Endothelial cell of umbilical vein (primary cell): ENCODE results near the gene ARHGEF12. TPM values are rescaled to one million over a fixed set of nuclear protein-coding genes. Genes with fewer than 3 reads are reported as not detected.

Experiments used
- BruUV-seq: library from RNA; stranded (reverse); fragments of 400-500 nt; replicated peaks from 2 replicates; lab custom pipeline; 2021; lab: Mats Ljungman, UMichigan
- CTCF ChIA-PET: fragments of 300-600, 350-600 bp; sonication (Branson Sonifier 250); formaldehyde crosslinking; loops from one replicate; lab custom pipeline; 2021; ENCODE audit warnings: antibody characterized with exemption, inconsistent platforms; lab: Charles Lee
- POLR2A ChIA-PET: fragments of 300-600, 350-600 bp; sonication (Branson Sonifier 250); formaldehyde crosslinking; loops from one replicate; lab custom pipeline; 2021; ENCODE audit warnings: antibody characterized with exemption, inconsistent platforms; lab: Charles Lee
- DNase-seq: peaks from one replicate; pipeline ENCODE4 v3.0.0-alpha.2; 2011; ENCODE audit warnings: low read depth, low spot score
- FAIRE-seq: peaks from 2 replicates; lab custom pipeline; 2011; peaks lifted over from hg19 to GRCh38; lab: Jason Lieb, UNC
- H2AFZ ChIP-seq: 2 replicates; pipeline ENCODE4 v1.6.0; 2012; ENCODE audit warnings: low read depth, low read length, control low read depth, inconsistent platforms
- H3K27ac ChIP-seq: 2 replicates; pipeline ENCODE4 v1.5.1; 2011; ENCODE audit warnings: low read depth, mild to moderate bottlenecking, control low read depth, low read length, moderate library complexity; ENCODE audit not compliant: insufficient read depth
- H3K27me3 ChIP-seq, 2 experiments: 2 replicates each; pipeline versions ENCODE4 v1.6.0 to v1.6.1; 2011; ENCODE audit warnings: low read length in 2 of 2, mixed read lengths in 1 of 2; ENCODE audit not compliant: control insufficient read depth in 2 of 2, insufficient read depth in 2 of 2
- H3K36me3 ChIP-seq, 2 experiments: 2 replicates in 1 of 2; 3 replicates in 1 of 2; pipeline ENCODE4 v1.5.1; 2011; ENCODE audit warnings: low read length in 2 of 2, mild to moderate bottlenecking in 1 of 2, moderate library complexity in 1 of 2; ENCODE audit not compliant: control insufficient read depth in 2 of 2, insufficient read depth in 2 of 2; ENCODE audit errors: extremely low read depth in 1 of 2
- H3K4me1 ChIP-seq: 3 replicates; pipeline ENCODE4 v1.5.1; 2011; ENCODE audit warnings: mild to moderate bottlenecking, low read length; ENCODE audit not compliant: control insufficient read depth, insufficient read depth; ENCODE audit errors: extremely low read depth
- H3K4me2 ChIP-seq: 2 replicates; pipeline ENCODE4 v1.6.1; 2011; ENCODE audit warnings: low read length, control low read depth, mixed read lengths; ENCODE audit not compliant: insufficient read depth
- H3K4me3 ChIP-seq, 3 experiments: fragments of 200-600 bp in 1 of 3; sonication (generic), shearing (Covaris generic) in 1 of 3; replicated peaks in 1 of 3; 2 replicates each; pipeline ENCODE4 v1.5.1; 2011 to 2016; ENCODE audit warnings: control low read depth in 3 of 3, low read length in 3 of 3, mild to moderate bottlenecking in 2 of 3, inconsistent platforms in 1 of 3, low read depth in 1 of 3, moderate library complexity in 1 of 3; ENCODE audit not compliant: insufficient read depth in 1 of 3
- H3K79me2 ChIP-seq: 2 replicates; pipeline ENCODE4 v1.6.0; 2012; ENCODE audit warnings: low read length, inconsistent platforms; ENCODE audit not compliant: control insufficient read depth, insufficient read depth
- H3K9ac ChIP-seq: replicated peaks from 2 replicates; pipeline ENCODE3; 2011; ENCODE audit warnings: low read length, control low read depth; ENCODE audit not compliant: insufficient read depth; ENCODE audit errors: extremely low read depth
- H3K9me1 ChIP-seq: replicated peaks from 3 replicates; pipeline ENCODE4 v1.6.0; 2011; ENCODE audit warnings: mild to moderate bottlenecking, low read length; ENCODE audit not compliant: control insufficient read depth, insufficient read depth; ENCODE audit errors: extremely low read depth
- H3K9me3 ChIP-seq: replicated peaks from 2 replicates; pipeline ENCODE4 v1.5.1; 2012; ENCODE audit warnings: low read length, inconsistent platforms; ENCODE audit not compliant: control insufficient read depth, insufficient read depth
- H4K20me1 ChIP-seq: replicated peaks from 2 replicates; pipeline ENCODE3; 2011; ENCODE audit warnings: mild to moderate bottlenecking, low read length; ENCODE audit not compliant: control insufficient read depth, insufficient read depth; ENCODE audit errors: extremely low read depth
- EZH2 ChIP-seq: IDR thresholded peaks from 2 replicates; pipeline ENCODE4 v1.6.1; 2012; ENCODE audit warnings: borderline replicate concordance, low read depth, mild to moderate bottlenecking, moderate library complexity, low read length, inconsistent platforms; ENCODE audit not compliant: severe bottlenecking
- FOS ChIP-seq: IDR thresholded peaks from 2 replicates; pipeline ENCODE4 v1.6.1; 2011; ENCODE audit warnings: mild to moderate bottlenecking, low read length, moderate library complexity, borderline replicate concordance; ENCODE audit not compliant: insufficient read depth
- GATA2 ChIP-seq: IDR thresholded peaks from 2 replicates; pipeline ENCODE4 v1.7.0; 2011; ENCODE audit warnings: low read depth, mild to moderate bottlenecking, moderate library complexity, mixed read lengths, low read length; ENCODE audit not compliant: insufficient read length, insufficient read depth
- JUN ChIP-seq: IDR thresholded peaks from 2 replicates; pipeline ENCODE4 v1.6.1; 2011; ENCODE audit warnings: borderline replicate concordance, low read depth; ENCODE audit not compliant: insufficient read length, insufficient read depth
- MYC ChIP-seq: IDR thresholded peaks from one replicate; pipeline ENCODE4 v1.6.1; 2011; ENCODE audit warnings: mild to moderate bottlenecking, low read depth, low read length
- POLR2A ChIP-seq: IDR thresholded peaks from 2 replicates; pipeline ENCODE4 v1.6.1; 2012; ENCODE audit warnings: low read depth, mild to moderate bottlenecking, control low read depth, low read length
- POLR2AphosphoS5 ChIP-seq: IDR thresholded peaks from 2 replicates; pipeline ENCODE4 v1.6.1; 2012; ENCODE audit warnings: low read depth, mild to moderate bottlenecking, control low read depth, low read length, moderate library complexity; ENCODE audit not compliant: insufficient read depth
- dilution Hi-C: fragments of 300-500 bp; cut with MboI; formaldehyde crosslinking; loops from one replicate; pipeline ENCODE4 v1.15.0; 2019; ENCODE audit warnings: low sequenced_read_pairs; ENCODE audit not compliant: extremely low pct_ligation_motif_present
- intact Hi-C: fragments of 100-400 bp; cut with micrococcal nuclease; formaldehyde crosslinking; loops from one replicate; pipeline ENCODE4 v1.10.0; 2022
- polyA plus RNA-seq, 4 experiments: library from polyadenylated mRNA; depleted of rRNA in 3 of 4; stranded (reverse) in 3 of 4; unstranded in 1 of 4; fragments of >200 nt; gene quantifications; 2 replicates each; pipeline versions ENCODE4 v1.2.1 to v1.2.3, GENCODE V29; 2011 to 2012; ENCODE audit warnings: missing spikeins in 1 of 4
- total RNA-seq: library from RNA; stranded (reverse); gene quantifications from 2 replicates; pipeline ENCODE4 v1.2.3, GENCODE V29; 2021
- TF ChIP-seq, protein P1 (sequence below), 2 donors: IDR thresholded peaks; 1 replicate in 1 of 2; 2 replicates in 1 of 2; pipeline ENCODE4 v1.5.1; 2011; ENCODE audit warnings: low read length in 2 of 2, mild to moderate bottlenecking in 2 of 2, moderate library complexity in 2 of 2, control low read depth in 1 of 2, inconsistent platforms in 1 of 2, low read depth in 1 of 2; ENCODE audit not compliant: insufficient read depth in 1 of 2; ENCODE audit errors: extremely low read depth in 1 of 2
- TF ChIP-seq, protein P2 (sequence below): IDR thresholded peaks from 2 replicates; pipeline ENCODE4 v1.6.1; 2011; ENCODE audit not compliant: insufficient read depth, insufficient read length

Gene ARHGEF12
- total and polyA plus RNA-seq, 2 donors (not counting 3 experiments of a cell fraction or from before 2014, with no cell fraction given) = 20.9 to 125 TPM

- no TSS peak for BruUV-seq
Observed at GRCh38 chr11:120329556-120329955, 6.7 kb upstream of the ARHGEF12 start.

More at GRCh38 chr11:120329556-120329955, 6.7 kb upstream of the ARHGEF12 start:
- Histone ChIP-seq H3K4me3 (no peak overlapping the region), H3K27ac (peak overlapping the region; percentile 19), H3K79me2 (peaks cover 12% of the 10 kb centered on the region), H3K9ac (no peak overlapping the region), H4K20me1 (no peaks in the 10 kb centered on the region), H3K4me1 (peaks cover 36% of the 10 kb centered on the region), H3K4me2 (peak overlapping the region; percentile 15), H3K9me3 (no peaks in the 10 kb centered on the region), H3K27me3 (no peaks in the 10 kb centered on the region), H3K36me3 (peaks cover 0 to 13% of the 10 kb centered on the region in 2 experiments), H2AFZ (no peak overlapping the region), H3K9me1 (no peaks in the 10 kb centered on the region)
- dilution Hi-C loops (no loop called here), intact Hi-C loops (no loop called here)
- POLR2A ChIA-PET = no interaction called here
- CTCF ChIA-PET = interaction anchor here (0.9 to 1.6 kb wide), 2 partner anchors 26 to 973 kb away, joined by 3 to 8 read pairs; no protein-coding TSS in a partner anchor
- TF ChIP-seq, protein P1, sequence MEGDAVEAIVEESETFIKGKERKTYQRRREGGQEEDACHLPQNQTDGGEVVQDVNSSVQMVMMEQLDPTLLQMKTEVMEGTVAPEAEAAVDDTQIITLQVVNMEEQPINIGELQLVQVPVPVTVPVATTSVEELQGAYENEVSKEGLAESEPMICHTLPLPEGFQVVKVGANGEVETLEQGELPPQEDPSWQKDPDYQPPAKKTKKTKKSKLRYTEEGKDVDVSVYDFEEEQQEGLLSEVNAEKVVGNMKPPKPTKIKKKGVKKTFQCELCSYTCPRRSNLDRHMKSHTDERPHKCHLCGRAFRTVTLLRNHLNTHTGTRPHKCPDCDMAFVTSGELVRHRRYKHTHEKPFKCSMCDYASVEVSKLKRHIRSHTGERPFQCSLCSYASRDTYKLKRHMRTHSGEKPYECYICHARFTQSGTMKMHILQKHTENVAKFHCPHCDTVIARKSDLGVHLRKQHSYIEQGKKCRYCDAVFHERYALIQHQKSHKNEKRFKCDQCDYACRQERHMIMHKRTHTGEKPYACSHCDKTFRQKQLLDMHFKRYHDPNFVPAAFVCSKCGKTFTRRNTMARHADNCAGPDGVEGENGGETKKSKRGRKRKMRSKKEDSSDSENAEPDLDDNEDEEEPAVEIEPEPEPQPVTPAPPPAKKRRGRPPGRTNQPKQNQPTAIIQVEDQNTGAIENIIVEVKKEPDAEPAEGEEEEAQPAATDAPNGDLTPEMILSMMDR (IDR thresholded peaks at IDR 0.05; ENCODE audit: extremely low read depth in 1 of 2, insufficient read depth in 1 of 2, low read depth in 1 of 2, low read length in 2 of 2) = no peak
- TF ChIP-seq POLR2A = no peak
- TF ChIP-seq, protein P2, sequence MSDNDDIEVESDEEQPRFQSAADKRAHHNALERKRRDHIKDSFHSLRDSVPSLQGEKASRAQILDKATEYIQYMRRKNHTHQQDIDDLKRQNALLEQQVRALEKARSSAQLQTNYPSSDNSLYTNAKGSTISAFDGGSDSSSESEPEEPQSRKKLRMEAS = no peak
- no peak for TF ChIP-seq MYC
- TF ChIP-seq JUN = no peak
- no peak for TF ChIP-seq POLR2AphosphoS5
- no peak for TF ChIP-seq EZH2
- TF ChIP-seq FOS = no peak
- TF ChIP-seq GATA2 = no peak
- peak; percentile 8 for FAIRE-seq
- DNase-seq = no peak
